Occipital lobe (tissue), 2 donors: ENCODE results near the gene C1orf122. TPM values are rescaled to one million over a fixed set of nuclear protein-coding genes. Genes with fewer than 3 reads are reported as not detected.

Source experiments
- DNase-seq: peaks from one replicate; lab custom pipeline; 2025; lab: John Stamatoyannopoulos, UW
- total RNA-seq: library from RNA; depleted of rRNA; stranded (reverse); fragments of >200 nt; gene quantifications from one replicate; pipeline ENCODE4 v1.2.3, GENCODE V29; 2014

The C1orf122 gene
- total RNA-seq, 1 donor from 2014 or later: 10.3 TPM

GRCh38 chr1:37797750-37798345 lies 9.7 kb upstream of the C1orf122 start:
- DNase-seq: no peak

GRCh38 chr1:37802439-37802838 lies 5.2 kb upstream of the C1orf122 start:
- DNase-seq: no peak

GRCh38 chr1:37807220-37807554 lies 403 bp upstream of the C1orf122 start:
- DNase-seq: no peak

DNA sequence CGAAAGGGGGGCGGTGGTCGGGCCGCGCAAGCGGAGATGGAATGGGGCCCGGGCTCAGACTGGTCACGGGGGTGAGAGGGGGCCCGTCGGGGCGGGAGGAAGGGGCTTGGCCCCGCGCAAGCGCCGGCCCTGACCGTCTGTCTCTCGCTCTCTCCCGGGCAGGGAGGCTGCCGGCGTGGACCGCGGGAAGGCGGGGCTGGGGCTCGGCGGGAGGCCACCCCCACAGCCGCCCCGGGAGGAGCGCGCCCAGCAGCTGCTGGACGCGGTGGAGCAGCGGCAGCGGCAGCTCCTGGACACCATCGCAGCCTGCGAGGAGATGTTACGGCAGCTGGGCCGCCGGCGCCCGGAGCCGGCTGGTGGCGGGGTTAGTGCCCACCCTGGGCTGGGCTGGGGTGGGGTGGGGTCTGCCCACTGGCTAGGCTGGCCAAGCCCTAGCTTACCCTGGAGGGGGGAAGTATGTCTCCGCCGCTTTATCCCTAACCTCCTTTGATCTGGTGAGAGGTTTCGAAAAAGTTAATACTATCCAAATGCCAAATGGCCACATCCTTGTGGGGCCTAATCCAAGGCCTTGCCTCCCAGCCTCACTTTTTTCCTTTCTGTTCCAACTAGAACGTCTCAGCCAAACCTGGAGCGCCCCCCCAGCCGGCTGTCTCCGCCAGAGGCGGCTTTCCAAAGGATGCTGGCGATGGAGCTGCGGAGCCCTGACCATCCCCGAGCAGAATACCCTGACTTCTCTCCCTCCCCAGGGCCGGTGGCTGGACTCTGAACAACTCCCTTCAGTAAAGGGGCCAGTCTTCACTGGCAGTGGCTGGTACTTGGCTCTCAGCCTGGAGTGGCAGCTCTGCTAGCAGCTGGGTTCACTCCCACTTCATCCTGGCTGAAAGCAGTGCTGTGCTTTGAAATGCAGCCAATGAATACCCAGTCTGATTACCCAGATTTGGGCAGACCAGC lies 1.1 kb downstream of the C1orf122 start:
- DNase-seq: peak; percentile 83

GRCh38 chr1:37809942-37810341 lies 2.4 kb downstream of the C1orf122 start:
- no peak for DNase-seq

- DNase-seq: no peak
Observed at GRCh38 chr1:37811027-37811655, 3.6 kb downstream of the C1orf122 start.

DNA sequence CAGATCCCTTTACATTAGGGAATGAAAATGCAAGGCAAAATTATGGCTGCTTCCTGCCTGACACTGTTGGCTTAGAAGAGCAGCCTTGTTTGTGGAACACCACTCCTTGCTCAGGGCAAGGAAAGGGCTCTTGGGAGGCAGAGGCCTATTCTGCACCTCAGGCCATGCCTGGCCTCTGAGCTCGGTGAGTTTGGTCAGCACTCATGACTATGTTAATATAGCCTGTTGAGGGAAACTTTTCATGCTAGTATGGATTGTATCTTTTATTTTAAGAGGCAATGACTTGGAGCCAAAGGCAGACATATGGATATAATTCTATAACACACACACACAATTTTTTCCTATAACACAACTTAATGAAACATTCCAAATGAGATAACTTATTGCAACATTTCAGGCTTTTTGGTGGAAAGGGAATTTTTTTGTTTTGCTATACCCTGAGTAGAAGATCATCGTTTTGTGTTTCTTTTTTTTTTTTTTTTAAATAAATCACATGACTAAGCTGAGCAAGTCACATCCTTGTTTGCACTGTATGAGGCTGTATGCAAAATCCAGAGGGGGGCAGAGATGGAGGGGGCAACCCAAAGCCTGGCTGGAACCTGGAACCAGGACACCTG lies 6.0 kb downstream of the C1orf122 start:
- DNase-seq: no peak

DNA sequence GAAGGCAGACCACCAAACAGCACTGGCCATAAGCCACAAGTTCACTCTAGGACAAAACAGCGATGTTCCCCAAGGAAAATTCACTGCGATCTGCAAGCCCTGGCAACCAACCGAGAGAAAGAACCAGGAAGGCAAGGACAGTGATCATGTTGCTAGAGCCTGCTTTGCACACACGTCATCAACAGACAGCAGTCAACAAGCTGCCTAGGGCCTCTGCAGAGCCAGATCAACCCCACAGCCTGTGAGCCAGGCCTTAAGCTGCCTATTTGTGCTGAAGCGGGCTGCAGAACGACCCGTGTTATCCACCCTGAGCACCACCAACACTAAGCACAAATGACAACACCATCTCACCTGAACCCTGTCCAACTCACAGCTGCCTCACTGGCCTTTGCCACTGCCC lies 6.7 kb downstream of the C1orf122 start:
- DNase-seq: no peak

DNA sequence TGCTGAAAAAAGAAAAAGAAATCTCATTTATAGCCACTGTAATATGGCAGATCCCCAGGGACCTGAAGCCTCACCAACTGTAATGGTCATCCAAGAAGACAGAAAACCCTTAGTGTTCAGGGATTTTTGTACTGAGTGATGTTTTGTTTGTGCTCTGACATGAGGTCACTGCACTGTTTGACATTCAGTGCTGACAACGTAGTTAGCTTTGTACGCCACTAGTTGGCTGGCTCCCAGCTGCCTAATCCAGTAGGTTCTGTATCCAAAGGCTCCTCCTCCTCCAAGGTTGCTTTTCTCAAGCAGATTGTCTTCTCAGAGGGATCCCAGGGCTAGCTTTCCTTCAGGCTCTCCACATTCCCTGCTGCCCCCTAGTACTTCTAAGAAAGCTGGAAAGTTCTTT lies 9.9 kb downstream of the C1orf122 start:
- DNase-seq: peak; percentile 13

DNA sequence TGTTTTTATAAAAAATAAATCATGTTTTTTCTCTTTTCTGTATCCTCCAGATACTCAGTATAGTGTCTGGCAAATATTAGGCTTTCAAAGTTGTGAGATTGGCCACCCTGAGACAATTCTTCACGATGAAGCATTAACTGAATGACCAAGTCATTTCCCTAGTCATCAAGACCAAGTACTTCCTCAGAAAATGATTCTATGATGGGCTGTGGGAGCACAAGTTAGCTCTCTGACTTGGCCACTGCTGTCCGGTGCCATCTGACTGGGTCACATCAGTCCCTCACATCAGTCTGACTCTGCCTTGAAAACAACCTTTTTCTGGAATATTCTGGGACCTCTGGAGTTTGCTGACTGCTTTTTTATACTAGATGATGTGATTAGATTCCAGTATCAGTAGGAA lies 13.9 kb downstream of the C1orf122 start:
- no peak for DNase-seq

- no peak for DNase-seq
Observed at GRCh38 chr1:37822906-37823815, 15.6 kb downstream of the C1orf122 start.

GRCh38 chr1:37824001-37824400 lies 16.4 kb downstream of the C1orf122 start:
- no peak for DNase-seq

DNA sequence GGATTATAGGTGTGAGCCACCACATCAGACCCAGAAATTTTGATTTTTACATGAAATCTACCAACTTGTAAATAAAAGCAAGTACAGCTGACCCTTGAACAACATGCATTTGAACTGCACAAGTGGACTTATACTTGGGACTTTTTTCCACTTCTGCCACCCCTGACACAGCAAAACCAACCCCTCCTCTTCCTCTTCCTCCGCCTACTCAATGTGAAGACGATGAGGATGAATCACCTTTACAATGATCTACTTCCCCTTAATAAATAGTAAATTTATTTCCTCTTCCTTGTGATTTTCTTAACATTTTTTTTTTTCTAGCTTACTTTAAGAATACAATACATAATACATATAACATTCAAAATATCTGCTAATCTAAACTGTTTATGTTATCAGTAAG lies 17.9 kb downstream of the C1orf122 start:
- DNase-seq: no peak

- DNase-seq: no peak
Observed at GRCh38 chr1:37828410-37829074, 21.0 kb downstream of the C1orf122 start.

DNA sequence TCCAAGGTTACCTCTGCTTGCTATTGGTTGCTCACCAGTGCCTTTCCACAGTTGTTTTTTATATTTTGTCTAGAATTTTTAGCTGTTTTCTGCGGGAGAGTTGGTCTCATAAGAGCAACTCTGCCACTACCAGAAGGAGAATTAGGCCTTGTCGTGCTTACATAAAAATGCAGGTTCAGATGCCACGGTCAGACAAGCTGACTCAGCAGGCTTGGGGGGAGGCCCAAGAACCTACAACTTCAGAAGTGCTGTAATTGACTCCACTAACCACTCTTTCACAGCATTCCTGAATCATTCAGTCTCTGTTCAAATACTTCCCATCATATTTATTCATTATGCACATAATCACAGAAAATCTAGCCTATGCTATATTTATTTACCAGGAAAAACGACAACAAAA lies 23.5 kb downstream of the C1orf122 start:
- no peak for DNase-seq

- DNase-seq: no peak
Observed at GRCh38 chr1:37831809-37832208, 24.2 kb downstream of the C1orf122 start.

GRCh38 chr1:37836788-37837187 lies 29.2 kb downstream of the C1orf122 start:
- DNase-seq: no peak

DNA sequence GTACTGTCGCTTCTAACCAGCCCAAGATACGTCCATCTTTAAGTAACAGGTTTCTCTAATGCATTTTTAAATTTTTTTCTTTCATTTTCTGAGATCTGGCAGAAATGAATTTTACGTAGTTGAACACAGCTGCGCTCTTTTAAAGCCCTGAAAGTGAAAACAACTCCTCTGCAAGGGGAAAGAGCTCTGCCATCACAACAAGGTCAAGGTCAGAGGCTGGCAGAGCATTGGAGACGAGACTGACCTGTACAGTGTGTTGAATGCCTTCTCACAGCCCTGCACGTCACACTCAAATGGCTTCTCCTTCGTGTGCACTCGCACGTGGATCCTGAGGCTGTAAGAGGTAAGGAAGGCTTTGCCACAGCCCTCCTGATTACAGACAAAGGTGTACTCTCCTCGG lies 32.1 kb downstream of the C1orf122 start:
- no peak for DNase-seq

GRCh38 chr1:37840711-37841110 lies 33.1 kb downstream of the C1orf122 start:
- no peak for DNase-seq

DNA sequence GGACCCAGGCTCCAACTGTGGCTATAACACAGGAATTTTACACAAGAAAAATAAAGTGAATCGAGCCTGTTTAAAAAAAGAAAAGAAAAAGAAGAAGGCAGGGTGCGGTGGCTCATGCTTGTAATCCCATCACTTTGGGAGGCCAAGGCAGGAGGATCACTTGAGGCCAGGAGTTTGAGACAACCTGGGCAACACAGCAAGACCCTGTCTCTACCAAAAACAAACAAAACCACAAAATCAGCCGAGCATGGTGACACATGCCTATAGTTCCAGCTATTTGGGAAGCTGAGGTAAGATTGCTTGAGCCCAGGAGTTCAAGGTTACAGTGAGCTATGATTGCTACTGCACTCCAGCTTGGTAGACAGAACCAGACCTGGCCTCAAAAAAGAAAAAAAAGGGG lies 34.1 kb downstream of the C1orf122 start:
- DNase-seq: no peak

GRCh38 chr1:37844536-37844935 lies 36.9 kb downstream of the C1orf122 start:
- no peak for DNase-seq
